CD4-positive, alpha-beta T cell treated with Interleukin-10 for 1 hour (primary cell): ENCODE results near the gene PBX3.

Source experiments
- DNase-seq: peaks from one replicate; pipeline ENCODE4 v3.0.0-alpha.2; 2020

The PBX3 gene

GRCh38 chr9:126000731-126001580 is 253.8 kb downstream of the PBX3 start:
- no peak for DNase-seq

GRCh38 chr9:126001581-126002225 is 254.5 kb downstream of the PBX3 start:
- DNase-seq: no peak

DNA sequence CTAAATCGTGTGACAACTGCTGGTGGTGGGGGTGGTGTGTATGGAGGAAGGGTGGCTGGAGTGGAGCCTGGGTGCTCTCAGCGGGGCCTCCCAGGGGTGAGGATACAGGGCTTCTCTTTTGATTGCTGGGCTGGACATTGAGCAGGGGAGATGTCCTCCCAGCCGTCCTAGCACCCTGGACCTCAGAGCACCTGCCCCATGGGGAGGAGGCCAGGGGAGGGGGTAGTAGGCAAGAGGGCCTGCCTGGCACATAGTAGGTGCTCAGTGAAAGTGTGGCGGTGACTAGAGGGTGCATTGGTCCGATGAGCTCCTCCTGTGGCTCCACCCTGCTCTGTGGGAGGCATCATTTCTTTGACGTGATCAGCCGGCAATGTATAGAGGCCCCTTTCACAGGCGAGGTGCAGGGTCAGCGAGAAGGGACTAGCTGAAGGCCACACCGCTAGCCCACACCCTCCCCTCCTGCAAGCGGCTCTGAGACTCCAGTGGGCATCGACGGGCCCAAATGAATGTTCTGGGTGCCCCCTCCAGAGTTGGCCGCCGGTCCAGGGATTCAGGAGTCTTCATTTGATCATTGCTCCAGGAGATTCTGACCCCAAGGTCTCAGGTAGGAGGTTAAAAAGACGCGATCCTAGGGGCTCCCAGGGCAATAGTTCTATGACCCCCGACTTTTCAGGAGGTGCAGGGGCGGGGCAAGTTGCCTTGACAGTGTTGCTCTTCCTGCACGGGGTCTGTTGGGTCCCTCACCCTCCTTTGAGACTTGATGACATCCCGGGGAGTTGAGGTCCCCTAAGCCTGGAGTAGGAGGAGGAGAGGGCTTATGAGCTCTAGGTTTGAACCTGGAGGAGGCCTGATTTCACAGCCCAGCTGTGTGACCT is 255.5 kb downstream of the PBX3 start:
- no peak for DNase-seq

GRCh38 chr9:126009047-126009446 is 261.9 kb downstream of the PBX3 start:
- DNase-seq: no peak

GRCh38 chr9:126014726-126015125 is 267.6 kb downstream of the PBX3 start:
- no peak for DNase-seq

GRCh38 chr9:126015424-126015823 is 268.3 kb downstream of the PBX3 start:
- DNase-seq: no peak

GRCh38 chr9:126016579-126017290 is 269.6 kb downstream of the PBX3 start:
- DNase-seq: no peak
